Left kidney (tissue), 2 donors: ENCODE data around the gene GLTP. TPM values are rescaled to one million over a fixed set of nuclear protein-coding genes. Genes with fewer than 3 reads are reported as not detected.

Source experiments
- DNase-seq: peaks from one replicate; pipeline ENCODE4 v3.0.0-alpha.2; 2013
- polyA plus RNA-seq: library from polyadenylated mRNA; unstranded; fragments of 120-200 nt; gene quantifications from one replicate; pipeline ENCODE4 v1.2.1, GENCODE V29; 2013; ENCODE audit not compliant: insufficient read length

The GLTP gene
- polyA plus RNA-seq, 1 donor = 34.2 TPM

GRCh38 chr12:109845824-109846205 lies 34.5 kb downstream of the GLTP start:
- DNase-seq = no peak

DNA sequence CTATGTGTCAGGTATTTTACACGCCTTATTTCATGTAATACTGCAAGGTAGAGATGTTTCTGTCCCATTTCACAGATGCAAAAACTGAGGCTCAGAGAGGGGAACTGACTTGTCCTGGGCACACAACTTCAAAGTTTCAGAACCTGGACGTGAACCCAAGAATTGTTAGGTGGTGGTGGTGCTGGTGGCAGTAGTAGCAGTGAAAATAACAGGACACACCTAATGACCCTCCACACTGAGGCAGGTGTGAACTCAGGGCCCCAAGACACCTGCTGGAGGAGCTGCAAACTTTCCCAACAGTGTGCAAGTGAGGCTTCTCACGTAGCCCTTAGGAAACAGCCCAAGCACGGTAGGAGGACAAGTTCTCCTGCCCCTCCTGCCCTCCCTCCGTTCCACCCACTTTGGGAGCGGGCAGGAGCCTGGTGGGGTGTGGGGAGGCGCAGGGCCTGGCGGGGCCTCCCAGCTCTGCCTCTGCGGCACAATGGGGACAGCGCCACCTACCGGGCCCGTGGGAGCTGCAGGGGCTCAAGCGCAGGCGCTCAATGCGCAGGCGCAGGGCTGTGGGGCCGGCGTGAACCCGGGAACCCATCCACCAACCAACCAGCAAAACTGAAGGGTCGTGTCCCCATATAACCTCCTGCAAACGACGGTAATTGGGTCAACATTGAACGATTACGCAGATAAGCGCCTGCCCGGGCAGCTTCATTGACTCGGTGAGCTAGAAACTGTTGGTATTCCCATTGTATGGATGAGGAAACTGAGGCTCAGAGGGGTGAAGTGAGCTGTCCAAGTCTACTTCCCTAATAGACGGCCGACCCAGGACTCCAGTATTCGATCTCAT lies 35.1 kb downstream of the GLTP start:
- peak; percentile 68 for DNase-seq

GRCh38 chr12:109844091-109844490 lies 36.2 kb downstream of the GLTP start:
- no peak for DNase-seq

DNA sequence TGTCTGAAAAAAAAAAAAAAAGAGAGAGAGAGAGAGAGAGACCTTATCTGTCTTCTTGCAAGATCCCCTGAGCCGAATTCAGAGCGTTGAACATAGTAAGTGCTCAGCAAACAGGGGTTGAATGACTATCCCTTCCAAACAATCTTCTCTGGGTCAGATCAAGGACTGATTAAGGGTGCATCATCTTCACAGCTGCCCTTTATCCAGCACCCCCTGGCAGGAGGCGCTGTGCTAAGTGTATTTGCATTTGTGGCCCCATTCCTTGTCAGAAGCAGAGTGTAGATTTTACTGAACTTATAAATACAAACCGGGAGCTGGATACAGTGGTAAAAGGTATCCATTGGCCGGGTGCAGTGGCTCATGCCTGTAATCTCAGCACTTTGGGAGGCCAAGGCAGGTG lies 38.3 kb downstream of the GLTP start:
- no peak for DNase-seq

DNA sequence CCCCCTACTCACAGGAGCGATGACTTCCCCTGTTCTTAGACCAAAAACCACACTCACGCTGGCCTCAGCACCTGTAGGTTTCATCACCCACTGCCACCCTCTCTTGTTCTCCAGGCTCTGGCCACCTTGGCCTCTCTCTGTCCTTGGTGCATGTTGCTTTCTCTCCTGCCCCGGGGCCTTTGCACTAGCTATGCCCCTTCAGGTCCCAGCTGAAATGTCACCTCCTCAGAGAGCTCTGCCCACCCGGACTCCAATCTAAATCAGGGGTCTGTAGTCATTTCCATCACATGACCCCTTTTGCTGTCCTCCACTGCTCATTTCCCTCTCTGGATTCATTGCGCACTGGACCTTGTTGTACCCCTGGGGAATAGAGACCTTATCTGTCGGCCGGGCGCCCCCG lies 39.0 kb downstream of the GLTP start:
- DNase-seq = no peak

DNA sequence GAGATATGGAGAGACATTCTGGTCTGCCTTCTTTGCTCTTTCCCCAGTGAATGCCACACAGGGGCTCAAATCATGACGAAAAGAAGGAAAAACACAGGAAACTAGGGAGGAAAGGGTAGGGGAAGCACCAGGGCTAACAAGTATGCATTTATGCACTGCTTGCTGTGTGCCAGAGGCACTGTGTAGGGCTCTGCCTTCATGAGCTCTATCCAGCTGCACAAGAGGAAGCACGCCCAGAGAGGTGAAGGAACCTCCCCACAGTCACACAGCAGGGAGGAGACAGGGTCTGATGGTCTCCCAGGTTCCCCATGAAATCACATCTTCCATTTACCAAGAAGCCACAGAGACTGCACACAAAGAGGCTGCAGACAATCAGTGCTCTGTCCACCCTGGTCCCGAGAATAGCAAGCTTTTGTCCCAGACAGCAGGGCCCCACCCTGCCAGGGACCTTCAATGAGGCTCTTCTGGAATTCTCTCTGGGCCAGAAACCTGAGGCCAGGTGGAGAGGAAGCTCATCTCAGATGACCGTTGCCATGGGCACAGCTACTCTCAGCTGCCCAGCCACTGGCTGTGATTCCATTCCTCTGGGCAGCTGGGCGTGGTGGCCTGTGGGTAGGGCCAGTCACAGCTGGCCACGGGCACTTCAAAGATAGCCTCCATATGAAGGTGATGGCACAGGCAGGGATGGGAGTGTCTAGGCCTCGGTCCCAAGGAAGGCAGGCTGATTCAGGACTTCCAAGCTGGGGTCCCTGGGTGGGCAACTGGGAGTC lies 39.9 kb downstream of the GLTP start:
- peak; percentile 70 for DNase-seq

DNA sequence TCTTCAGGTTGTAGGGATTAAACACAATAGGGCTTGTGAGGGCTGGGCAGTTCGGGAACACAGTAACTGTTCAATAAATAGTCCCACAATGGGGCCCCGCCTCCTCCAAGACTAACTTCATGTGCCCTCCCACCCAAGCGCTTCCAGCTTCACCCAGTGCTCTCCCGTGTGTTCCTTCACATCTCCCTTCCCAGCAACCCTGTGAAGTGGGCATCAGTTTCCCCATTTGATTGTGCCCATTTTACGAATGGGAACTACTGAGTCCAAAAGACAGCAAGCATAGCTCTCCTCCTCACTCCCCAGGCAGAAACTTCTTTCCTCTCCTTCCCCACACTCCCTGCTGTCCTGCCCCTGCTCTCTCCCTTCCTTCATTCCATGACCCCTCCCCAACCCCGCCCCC lies 40.9 kb downstream of the GLTP start:
- no peak for DNase-seq

DNA sequence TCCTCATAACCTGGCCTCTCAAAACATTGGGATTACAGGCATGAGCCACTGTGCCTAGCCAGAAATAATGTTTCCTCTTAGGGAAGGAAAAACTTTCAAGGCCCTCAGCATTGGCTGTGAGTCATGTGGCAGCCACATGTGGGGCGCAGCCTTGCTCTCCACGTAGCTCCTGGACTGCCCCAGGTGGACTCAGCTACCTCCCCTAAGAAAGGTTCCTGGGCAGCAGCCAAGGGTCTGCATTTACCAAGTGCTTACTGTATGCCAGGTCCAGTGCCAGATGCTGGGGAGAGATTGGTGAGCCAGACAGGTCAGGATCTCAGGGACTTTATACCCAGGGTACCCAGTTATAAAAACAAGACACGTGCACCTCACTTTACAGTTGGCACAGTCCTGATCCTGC lies 43.4 kb downstream of the GLTP start:
- DNase-seq = no peak

- no peak for DNase-seq
Measured at GRCh38 chr12:109835827-109836226, 44.5 kb downstream of the GLTP start.

- peak; percentile 57 for DNase-seq
Measured at GRCh38 chr12:109833307-109834189, 46.8 kb downstream of the GLTP start, which contains the start of gene TRPV4. Gene TRPV4 (minus strand): TSS chr12:109833398. CDS start chr12:109814796, 18,602 bp downstream.

GRCh38 chr12:109832541-109833306 lies 47.6 kb downstream of the GLTP start:
- DNase-seq = no peak

- no peak for DNase-seq
Measured at GRCh38 chr12:109831929-109832328, 48.4 kb downstream of the GLTP start.

DNA sequence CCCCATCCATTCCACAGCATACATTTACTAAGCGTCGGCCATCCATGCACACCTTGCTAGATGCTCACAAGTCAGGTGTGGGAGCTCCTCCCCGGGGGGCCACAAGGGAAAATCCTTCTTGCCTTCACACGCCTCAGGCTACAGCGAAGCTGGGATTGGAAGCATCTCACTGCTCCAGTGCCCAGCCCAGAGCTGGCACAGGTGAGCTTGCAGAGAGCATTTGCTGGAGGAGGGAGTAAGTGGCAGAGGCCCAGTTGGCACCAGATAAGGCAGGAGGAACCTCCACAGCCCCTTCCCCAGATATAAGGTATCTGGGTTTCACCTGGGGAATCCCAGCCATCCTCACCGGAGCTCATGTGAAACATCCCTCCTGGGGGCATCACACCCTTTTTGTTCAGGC lies 49.0 kb downstream of the GLTP start:
- DNase-seq = no peak

DNA sequence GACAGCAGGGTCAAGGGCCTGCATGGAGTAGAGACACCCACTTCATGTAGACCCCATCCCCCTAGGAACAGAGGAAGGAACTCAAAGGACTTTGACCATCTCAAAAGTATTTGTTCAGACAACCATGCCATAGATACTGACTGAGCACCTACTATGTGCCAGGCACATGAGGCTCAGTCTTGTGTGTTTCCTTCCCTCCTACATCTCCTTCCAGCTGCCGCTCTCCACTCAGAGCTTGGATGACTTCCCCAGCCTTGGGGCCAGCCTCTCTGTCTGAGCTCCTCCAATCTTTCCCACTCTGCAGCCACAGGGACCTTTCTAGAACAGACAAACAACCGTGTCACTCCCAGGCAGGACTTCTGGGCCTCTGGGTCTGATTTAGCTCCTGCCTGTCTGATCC lies 49.6 kb downstream of the GLTP start:
- no peak for DNase-seq

GRCh38 chr12:109830267-109830666 lies 50.1 kb downstream of the GLTP start:
- no peak for DNase-seq

- DNase-seq = no peak
Measured at GRCh38 chr12:109829667-109830066, 50.7 kb downstream of the GLTP start.

GRCh38 chr12:109828754-109829511 lies 51.4 kb downstream of the GLTP start:
- DNase-seq = no peak

DNA sequence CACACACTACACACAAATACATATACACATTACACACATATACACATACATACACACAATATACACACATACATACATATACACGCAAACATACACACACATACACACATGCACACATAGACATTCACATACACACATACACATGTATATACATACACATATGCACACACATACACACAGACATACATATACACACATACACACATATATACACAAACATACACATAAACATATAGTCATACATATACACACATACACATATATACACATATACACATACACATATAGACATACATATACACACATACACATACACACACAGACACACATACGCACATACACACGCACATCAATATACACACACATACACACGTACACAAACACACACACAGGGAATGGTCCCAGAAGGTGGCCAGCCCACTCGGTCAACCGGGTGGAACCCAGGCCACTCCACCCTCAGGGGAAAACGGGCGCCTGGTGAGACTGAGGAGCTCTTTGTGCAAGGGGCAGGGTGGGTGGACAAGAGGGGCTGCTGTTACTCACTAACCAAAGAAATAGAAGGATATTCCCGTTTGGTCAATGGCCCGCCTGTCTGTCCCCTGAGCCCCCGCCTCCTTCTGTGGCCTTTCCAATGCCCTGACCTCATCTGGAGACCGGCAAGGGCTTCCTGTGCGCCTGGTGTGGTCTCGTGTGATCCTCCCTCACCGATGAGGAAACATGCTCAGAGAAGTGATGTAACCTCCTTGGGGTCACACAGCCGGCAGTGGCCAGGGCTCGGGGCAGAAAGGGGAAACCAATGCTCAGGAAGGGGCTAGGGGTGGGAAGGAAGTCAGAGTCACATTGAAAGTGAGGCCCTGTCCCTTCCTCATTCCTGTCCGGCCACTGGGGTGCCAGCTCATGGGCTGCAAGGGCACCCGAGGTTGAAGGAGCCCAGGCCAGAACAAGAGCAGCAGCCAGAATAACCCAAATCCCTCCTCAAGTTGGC lies 52.5 kb downstream of the GLTP start:
- DNase-seq = no peak

- DNase-seq = no peak
Measured at GRCh38 chr12:109827080-109827479, 53.3 kb downstream of the GLTP start.

- no peak for DNase-seq
Measured at GRCh38 chr12:109824731-109825130, 55.6 kb downstream of the GLTP start.
